ENCODE data around the gene TSPAN4. TPM values are rescaled to one million over a fixed set of nuclear protein-coding genes. Genes with fewer than 3 reads are reported as not detected.

Gene TSPAN4
- total and polyA plus RNA-seq, 2 of the 13 experiments (the other 11 are each of a cell fraction or from before 2014, with no cell fraction given), result 31.7 to 68.3 TPM

- TF ChIP-seq, protein P1, sequence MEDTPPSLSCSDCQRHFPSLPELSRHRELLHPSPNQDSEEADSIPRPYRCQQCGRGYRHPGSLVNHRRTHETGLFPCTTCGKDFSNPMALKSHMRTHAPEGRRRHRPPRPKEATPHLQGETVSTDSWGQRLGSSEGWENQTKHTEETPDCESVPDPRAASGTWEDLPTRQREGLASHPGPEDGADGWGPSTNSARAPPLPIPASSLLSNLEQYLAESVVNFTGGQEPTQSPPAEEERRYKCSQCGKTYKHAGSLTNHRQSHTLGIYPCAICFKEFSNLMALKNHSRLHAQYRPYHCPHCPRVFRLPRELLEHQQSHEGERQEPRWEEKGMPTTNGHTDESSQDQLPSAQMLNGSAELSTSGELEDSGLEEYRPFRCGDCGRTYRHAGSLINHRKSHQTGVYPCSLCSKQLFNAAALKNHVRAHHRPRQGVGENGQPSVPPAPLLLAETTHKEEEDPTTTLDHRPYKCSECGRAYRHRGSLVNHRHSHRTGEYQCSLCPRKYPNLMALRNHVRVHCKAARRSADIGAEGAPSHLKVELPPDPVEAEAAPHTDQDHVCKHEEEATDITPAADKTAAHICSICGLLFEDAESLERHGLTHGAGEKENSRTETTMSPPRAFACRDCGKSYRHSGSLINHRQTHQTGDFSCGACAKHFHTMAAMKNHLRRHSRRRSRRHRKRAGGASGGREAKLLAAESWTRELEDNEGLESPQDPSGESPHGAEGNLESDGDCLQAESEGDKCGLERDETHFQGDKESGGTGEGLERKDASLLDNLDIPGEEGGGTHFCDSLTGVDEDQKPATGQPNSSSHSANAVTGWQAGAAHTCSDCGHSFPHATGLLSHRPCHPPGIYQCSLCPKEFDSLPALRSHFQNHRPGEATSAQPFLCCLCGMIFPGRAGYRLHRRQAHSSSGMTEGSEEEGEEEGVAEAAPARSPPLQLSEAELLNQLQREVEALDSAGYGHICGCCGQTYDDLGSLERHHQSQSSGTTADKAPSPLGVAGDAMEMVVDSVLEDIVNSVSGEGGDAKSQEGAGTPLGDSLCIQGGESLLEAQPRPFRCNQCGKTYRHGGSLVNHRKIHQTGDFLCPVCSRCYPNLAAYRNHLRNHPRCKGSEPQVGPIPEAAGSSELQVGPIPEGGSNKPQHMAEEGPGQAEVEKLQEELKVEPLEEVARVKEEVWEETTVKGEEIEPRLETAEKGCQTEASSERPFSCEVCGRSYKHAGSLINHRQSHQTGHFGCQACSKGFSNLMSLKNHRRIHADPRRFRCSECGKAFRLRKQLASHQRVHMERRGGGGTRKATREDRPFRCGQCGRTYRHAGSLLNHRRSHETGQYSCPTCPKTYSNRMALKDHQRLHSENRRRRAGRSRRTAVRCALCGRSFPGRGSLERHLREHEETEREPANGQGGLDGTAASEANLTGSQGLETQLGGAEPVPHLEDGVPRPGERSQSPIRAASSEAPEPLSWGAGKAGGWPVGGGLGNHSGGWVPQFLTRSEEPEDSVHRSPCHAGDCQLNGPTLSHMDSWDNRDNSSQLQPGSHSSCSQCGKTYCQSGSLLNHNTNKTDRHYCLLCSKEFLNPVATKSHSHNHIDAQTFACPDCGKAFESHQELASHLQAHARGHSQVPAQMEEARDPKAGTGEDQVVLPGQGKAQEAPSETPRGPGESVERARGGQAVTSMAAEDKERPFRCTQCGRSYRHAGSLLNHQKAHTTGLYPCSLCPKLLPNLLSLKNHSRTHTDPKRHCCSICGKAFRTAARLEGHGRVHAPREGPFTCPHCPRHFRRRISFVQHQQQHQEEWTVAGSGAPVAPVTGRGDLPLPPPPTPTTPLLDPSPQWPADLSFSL (CRISPR knock-in tag; IDR thresholded peaks at IDR 0.05), result no peak
- TF ChIP-seq, protein P2, sequence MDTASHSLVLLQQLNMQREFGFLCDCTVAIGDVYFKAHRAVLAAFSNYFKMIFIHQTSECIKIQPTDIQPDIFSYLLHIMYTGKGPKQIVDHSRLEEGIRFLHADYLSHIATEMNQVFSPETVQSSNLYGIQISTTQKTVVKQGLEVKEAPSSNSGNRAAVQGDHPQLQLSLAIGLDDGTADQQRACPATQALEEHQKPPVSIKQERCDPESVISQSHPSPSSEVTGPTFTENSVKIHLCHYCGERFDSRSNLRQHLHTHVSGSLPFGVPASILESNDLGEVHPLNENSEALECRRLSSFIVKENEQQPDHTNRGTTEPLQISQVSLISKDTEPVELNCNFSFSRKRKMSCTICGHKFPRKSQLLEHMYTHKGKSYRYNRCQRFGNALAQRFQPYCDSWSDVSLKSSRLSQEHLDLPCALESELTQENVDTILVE (CRISPR knock-in tag; IDR thresholded peaks at IDR 0.05), result 0 out of 2 replicates have a peak, but pooled peaks have one; percentile 79
- TF ChIP-seq MTA3 (CRISPR knock-in tag; IDR thresholded peaks at IDR 0.05) (no peak), GABPB1 (CRISPR knock-in tag; IDR thresholded peaks at IDR 0.05) (peak; percentile 78; the same call in 1 of the 2 replicates), CBX5 (CRISPR knock-in tag; IDR thresholded peaks at IDR 0.05; ENCODE audit: borderline replicate concordance) (no peak), ZNF333 (CRISPR knock-in tag; IDR thresholded peaks at IDR 0.05; ENCODE audit: borderline replicate concordance) (no peak), NR1H2 (CRISPR knock-in tag; IDR thresholded peaks at IDR 0.05; ENCODE audit: borderline replicate concordance, low read depth) (no peak), REL (CRISPR knock-in tag; conservative IDR thresholded peaks at IDR 0.05) (peak; percentile 67; the same call in 1 of the 2 replicates), HNF4G (IDR thresholded peaks at IDR 0.05; ENCODE audit: borderline replicate concordance, low read depth, low read length) (no peak), HNF4G (CRISPR knock-in tag; IDR thresholded peaks at IDR 0.05; ENCODE audit: borderline replicate concordance, low read depth) (no peak)
- TF ChIP-seq, protein P3, sequence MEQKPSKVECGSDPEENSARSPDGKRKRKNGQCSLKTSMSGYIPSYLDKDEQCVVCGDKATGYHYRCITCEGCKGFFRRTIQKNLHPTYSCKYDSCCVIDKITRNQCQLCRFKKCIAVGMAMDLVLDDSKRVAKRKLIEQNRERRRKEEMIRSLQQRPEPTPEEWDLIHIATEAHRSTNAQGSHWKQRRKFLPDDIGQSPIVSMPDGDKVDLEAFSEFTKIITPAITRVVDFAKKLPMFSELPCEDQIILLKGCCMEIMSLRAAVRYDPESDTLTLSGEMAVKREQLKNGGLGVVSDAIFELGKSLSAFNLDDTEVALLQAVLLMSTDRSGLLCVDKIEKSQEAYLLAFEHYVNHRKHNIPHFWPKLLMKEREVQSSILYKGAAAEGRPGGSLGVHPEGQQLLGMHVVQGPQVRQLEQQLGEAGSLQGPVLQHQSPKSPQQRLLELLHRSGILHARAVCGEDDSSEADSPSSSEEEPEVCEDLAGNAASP (CRISPR knock-in tag; IDR thresholded peaks at IDR 0.05; ENCODE audit: borderline replicate concordance), result no peak
Observed at GRCh38 chr11:842370-843002, at the start of gene TSPAN4, which contains the start of gene POLR2L (continued).
